ENCODE results near the gene ZBED6. TPM values are rescaled to one million over a fixed set of nuclear protein-coding genes. Genes with fewer than 3 reads are reported as not detected.

The ZBED6 gene
- total and polyA plus RNA-seq, 4 donors = 2.4 to 14.1 (median 3.9) TPM

DNA sequence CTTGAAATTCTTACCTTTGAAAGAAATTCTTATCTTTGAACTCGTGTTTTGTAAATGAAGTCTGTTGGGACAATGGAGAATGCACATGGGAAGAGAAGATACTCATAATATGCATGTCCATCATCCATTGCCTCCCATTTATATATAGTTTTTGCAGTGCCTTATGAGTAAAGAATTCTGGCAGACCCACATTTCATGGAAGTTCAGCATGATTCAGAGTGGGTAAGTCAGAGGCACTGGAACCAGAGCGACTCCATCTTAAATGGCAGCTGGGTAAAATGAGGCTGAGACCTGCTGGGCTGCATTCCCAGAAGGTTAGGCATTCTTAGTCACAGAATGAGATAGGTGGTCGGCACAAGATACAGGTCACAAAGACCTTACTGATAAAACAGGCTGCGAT is 16.6 kb upstream of the ZBED6 start:
- Histone ChIP-seq H3K9ac (ENCODE audit: low read depth in 1 of 2, low read length in 2 of 2) (no peak overlapping the region), H3K9me3 (ENCODE audit: control insufficient read depth in 4 of 4, low read length in 3 of 4) (no peaks in the 10 kb centered on the region), H3K27me3 (ENCODE audit: control insufficient read depth in 4 of 4, insufficient read depth in 4 of 4, low read length in 3 of 4) (no peaks in the 10 kb centered on the region), H3K4me1 (ENCODE audit: control insufficient read depth in 4 of 4, insufficient read depth in 4 of 4, low read length in 3 of 4) (no peaks in the 10 kb centered on the region), H3K27ac (ENCODE audit: low read depth in 1 of 2, low read length in 2 of 2) (no peak overlapping the region), H3K4me3 (ENCODE audit: low read depth in 1 of 3, low read length in 3 of 3) (no peak overlapping the region), H3K36me3 (ENCODE audit: control insufficient read depth in 4 of 4, insufficient read depth in 3 of 4, low read depth in 1 of 4, low read length in 3 of 4) (no peaks in the 10 kb centered on the region)
- no peak for TF ChIP-seq TAF1 (conservative IDR thresholded peaks at IDR 0.05)
- no peak for DNase-seq (ENCODE audit: low spot score)
- 95% methylated on average over 4 of the region's 4 CpGs for WGBS

DNA sequence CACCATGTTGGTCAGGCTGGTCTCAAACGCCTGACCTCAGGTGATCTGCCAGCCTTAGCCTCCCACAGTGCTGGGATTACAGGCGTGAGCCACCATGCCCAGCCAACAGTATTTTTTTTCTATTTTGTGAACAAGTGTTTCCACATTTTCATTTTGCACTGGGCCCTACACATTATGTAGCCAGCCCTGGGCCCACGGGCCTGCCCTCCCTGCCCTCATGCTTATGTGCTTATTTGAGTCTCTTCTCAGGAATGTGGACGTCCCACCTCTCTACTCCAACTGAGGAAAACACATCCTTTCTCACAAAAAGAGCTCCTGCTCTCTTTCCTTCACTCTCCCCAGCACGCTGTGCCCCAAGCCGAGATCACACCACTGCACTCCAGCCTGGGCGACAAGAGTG is 13.5 kb upstream of the ZBED6 start:
- no peaks in the 10 kb centered on the region for H3K4me1 ChIP-seq (ENCODE audit: control insufficient read depth in 4 of 4, insufficient read depth in 4 of 4, low read length in 3 of 4)
- H3K36me3 ChIP-seq (ENCODE audit: control insufficient read depth in 4 of 4, insufficient read depth in 3 of 4, low read depth in 1 of 4, low read length in 3 of 4) = no peaks in the 10 kb centered on the region
- no peak overlapping the region for H3K27ac ChIP-seq (ENCODE audit: low read depth in 1 of 2, low read length in 2 of 2)
- no peaks in the 10 kb centered on the region for H3K9me3 ChIP-seq (ENCODE audit: control insufficient read depth in 4 of 4, low read length in 3 of 4)
- TF ChIP-seq TAF1 (conservative IDR thresholded peaks at IDR 0.05) (no peak), YY1 (IDR thresholded peaks at IDR 0.05) (no peak), NR2F2 (IDR thresholded peaks at IDR 0.05) (no peak), EGR1 (IDR thresholded peaks at IDR 0.05; ENCODE audit: low read depth in 2 of 2) (no peak), RXRA (IDR thresholded peaks at IDR 0.05) (no peak), GABPA (IDR thresholded peaks at IDR 0.05 in 1 of 2, conservative IDR thresholded peaks at IDR 0.05 in 1 of 2) (no peak)
- TF ChIP-seq, protein P1, sequence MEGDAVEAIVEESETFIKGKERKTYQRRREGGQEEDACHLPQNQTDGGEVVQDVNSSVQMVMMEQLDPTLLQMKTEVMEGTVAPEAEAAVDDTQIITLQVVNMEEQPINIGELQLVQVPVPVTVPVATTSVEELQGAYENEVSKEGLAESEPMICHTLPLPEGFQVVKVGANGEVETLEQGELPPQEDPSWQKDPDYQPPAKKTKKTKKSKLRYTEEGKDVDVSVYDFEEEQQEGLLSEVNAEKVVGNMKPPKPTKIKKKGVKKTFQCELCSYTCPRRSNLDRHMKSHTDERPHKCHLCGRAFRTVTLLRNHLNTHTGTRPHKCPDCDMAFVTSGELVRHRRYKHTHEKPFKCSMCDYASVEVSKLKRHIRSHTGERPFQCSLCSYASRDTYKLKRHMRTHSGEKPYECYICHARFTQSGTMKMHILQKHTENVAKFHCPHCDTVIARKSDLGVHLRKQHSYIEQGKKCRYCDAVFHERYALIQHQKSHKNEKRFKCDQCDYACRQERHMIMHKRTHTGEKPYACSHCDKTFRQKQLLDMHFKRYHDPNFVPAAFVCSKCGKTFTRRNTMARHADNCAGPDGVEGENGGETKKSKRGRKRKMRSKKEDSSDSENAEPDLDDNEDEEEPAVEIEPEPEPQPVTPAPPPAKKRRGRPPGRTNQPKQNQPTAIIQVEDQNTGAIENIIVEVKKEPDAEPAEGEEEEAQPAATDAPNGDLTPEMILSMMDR (IDR thresholded peaks at IDR 0.05; ENCODE audit: low read depth, low read length, missing input control) = no peak
- no peaks in the 10 kb centered on the region for H3K27me3 ChIP-seq (ENCODE audit: control insufficient read depth in 4 of 4, insufficient read depth in 4 of 4, low read length in 3 of 4)
- 94% methylated on average over 7 of the region's 7 CpGs for WGBS
- no peak overlapping the region for H3K4me3 ChIP-seq (ENCODE audit: low read depth in 1 of 3, low read length in 3 of 3)
- DNase-seq (ENCODE audit: low spot score) = no peak
- no peak overlapping the region for H3K9ac ChIP-seq (ENCODE audit: low read depth in 1 of 2, low read length in 2 of 2)

DNA sequence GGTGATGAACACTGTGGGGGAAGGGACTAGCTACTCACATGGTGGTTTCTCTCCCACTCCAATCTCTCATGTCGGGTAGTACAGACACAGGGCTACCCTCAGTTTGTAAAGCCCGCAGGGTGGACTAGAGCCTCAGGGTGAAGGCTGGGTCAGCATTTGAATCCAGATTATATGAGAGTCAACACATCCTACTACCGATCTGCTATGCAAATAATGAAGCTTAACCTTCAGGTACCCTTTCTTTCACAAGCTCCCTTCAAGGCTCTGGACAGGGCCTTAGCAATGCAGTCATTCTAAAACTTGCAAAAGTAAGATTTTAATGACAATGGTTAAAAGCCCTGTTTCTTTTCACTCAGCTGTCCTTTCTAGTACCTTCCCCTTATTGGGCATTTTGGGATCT is 5.5 kb upstream of the ZBED6 start:
- H3K9me3 ChIP-seq (ENCODE audit: control insufficient read depth in 4 of 4, low read length in 3 of 4) = no peaks in the 10 kb centered on the region
- WGBS = 80% methylated on average over 3 of the region's 3 CpGs

DNA sequence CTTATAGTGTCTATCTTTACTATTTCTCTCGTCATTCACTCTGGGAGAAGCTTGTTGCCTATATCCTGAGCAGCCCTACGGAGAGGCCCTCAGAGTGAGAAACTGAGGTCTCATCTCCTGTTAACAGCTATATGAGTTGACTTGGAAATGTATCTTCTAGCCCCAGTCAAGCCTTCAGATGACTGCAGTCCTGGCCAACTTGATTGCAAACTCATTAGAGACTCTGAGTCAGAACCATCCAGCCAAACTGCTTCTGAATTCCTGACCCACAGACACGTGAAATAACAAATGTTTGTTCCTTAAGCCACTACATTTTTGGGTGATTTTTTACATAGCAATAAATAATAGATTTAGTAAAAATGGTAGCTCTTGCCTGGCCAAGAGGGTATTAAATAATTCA is 3.9 kb upstream of the ZBED6 start:
- no peak overlapping the region for H3K4me3 ChIP-seq (ENCODE audit: low read depth in 1 of 3, low read length in 3 of 3)
- no peaks in the 10 kb centered on the region for H3K36me3 ChIP-seq (ENCODE audit: control insufficient read depth in 4 of 4, insufficient read depth in 3 of 4, low read depth in 1 of 4, low read length in 3 of 4)
- no peak for DNase-seq (ENCODE audit: low spot score)
- H3K9ac ChIP-seq (ENCODE audit: low read depth in 1 of 2, low read length in 2 of 2) = no peak overlapping the region
- H3K4me1 ChIP-seq (ENCODE audit: control insufficient read depth in 4 of 4, insufficient read depth in 4 of 4, low read length in 3 of 4) = peaks cover 0 to 4% (median 0%) of the 10 kb centered on the region in 4 donors
- no peaks in the 10 kb centered on the region for H3K9me3 ChIP-seq (ENCODE audit: control insufficient read depth in 4 of 4, low read length in 3 of 4)
- WGBS = 92% methylated on average over 3 of the region's 3 CpGs
- H3K27ac ChIP-seq (ENCODE audit: low read depth in 1 of 2, low read length in 2 of 2) = no peak overlapping the region
- H3K27me3 ChIP-seq (ENCODE audit: control insufficient read depth in 4 of 4, insufficient read depth in 4 of 4, low read length in 3 of 4) = no peaks in the 10 kb centered on the region
- TF ChIP-seq FOXA1 (IDR thresholded peaks at IDR 0.05) (no peak), YY1 (IDR thresholded peaks at IDR 0.05) (no peak), GABPA (IDR thresholded peaks at IDR 0.05 in 1 of 2, conservative IDR thresholded peaks at IDR 0.05 in 1 of 2) (no peak), RAD21 (IDR thresholded peaks at IDR 0.05) (no peak), TAF1 (conservative IDR thresholded peaks at IDR 0.05) (no peak), HNF4A (conservative IDR thresholded peaks at IDR 0.05) (no peak), SP1 (IDR thresholded peaks at IDR 0.05) (no peak), RXRA (IDR thresholded peaks at IDR 0.05) (no peak), JUND (IDR thresholded peaks at IDR 0.05) (no peak)
- TF ChIP-seq, protein P2, sequence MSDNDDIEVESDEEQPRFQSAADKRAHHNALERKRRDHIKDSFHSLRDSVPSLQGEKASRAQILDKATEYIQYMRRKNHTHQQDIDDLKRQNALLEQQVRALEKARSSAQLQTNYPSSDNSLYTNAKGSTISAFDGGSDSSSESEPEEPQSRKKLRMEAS (IDR thresholded peaks at IDR 0.05) = no peak
- TF ChIP-seq, protein P3, sequence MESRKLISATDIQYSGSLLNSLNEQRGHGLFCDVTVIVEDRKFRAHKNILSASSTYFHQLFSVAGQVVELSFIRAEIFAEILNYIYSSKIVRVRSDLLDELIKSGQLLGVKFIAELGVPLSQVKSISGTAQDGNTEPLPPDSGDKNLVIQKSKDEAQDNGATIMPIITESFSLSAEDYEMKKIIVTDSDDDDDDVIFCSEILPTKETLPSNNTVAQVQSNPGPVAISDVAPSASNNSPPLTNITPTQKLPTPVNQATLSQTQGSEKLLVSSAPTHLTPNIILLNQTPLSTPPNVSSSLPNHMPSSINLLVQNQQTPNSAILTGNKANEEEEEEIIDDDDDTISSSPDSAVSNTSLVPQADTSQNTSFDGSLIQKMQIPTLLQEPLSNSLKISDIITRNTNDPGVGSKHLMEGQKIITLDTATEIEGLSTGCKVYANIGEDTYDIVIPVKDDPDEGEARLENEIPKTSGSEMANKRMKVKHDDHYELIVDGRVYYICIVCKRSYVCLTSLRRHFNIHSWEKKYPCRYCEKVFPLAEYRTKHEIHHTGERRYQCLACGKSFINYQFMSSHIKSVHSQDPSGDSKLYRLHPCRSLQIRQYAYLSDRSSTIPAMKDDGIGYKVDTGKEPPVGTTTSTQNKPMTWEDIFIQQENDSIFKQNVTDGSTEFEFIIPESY (IDR thresholded peaks at IDR 0.05) = no peak
- TF ChIP-seq, protein P4, sequence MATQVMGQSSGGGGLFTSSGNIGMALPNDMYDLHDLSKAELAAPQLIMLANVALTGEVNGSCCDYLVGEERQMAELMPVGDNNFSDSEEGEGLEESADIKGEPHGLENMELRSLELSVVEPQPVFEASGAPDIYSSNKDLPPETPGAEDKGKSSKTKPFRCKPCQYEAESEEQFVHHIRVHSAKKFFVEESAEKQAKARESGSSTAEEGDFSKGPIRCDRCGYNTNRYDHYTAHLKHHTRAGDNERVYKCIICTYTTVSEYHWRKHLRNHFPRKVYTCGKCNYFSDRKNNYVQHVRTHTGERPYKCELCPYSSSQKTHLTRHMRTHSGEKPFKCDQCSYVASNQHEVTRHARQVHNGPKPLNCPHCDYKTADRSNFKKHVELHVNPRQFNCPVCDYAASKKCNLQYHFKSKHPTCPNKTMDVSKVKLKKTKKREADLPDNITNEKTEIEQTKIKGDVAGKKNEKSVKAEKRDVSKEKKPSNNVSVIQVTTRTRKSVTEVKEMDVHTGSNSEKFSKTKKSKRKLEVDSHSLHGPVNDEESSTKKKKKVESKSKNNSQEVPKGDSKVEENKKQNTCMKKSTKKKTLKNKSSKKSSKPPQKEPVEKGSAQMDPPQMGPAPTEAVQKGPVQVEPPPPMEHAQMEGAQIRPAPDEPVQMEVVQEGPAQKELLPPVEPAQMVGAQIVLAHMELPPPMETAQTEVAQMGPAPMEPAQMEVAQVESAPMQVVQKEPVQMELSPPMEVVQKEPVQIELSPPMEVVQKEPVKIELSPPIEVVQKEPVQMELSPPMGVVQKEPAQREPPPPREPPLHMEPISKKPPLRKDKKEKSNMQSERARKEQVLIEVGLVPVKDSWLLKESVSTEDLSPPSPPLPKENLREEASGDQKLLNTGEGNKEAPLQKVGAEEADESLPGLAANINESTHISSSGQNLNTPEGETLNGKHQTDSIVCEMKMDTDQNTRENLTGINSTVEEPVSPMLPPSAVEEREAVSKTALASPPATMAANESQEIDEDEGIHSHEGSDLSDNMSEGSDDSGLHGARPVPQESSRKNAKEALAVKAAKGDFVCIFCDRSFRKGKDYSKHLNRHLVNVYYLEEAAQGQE (IDR thresholded peaks at IDR 0.05) = no peak

More for the DNA sequence above, 5.5 kb upstream of the ZBED6 start:
- Histone ChIP-seq H3K36me3 (ENCODE audit: control insufficient read depth in 4 of 4, insufficient read depth in 3 of 4, low read depth in 1 of 4, low read length in 3 of 4) (no peaks in the 10 kb centered on the region), H3K9ac (ENCODE audit: low read depth in 1 of 2, low read length in 2 of 2) (no peak overlapping the region), H3K27me3 (ENCODE audit: control insufficient read depth in 4 of 4, insufficient read depth in 4 of 4, low read length in 3 of 4) (no peaks in the 10 kb centered on the region), H3K27ac (ENCODE audit: low read depth in 1 of 2, low read length in 2 of 2) (no peak overlapping the region), H3K4me1 (ENCODE audit: control insufficient read depth in 4 of 4, insufficient read depth in 4 of 4, low read length in 3 of 4) (peaks cover 0 to 2% (median 0%) of the 10 kb centered on the region in 4 donors), H3K4me3 (ENCODE audit: low read depth in 1 of 3, low read length in 3 of 3) (no peak overlapping the region)
- TF ChIP-seq JUND (IDR thresholded peaks at IDR 0.05) (no peak), YY1 (IDR thresholded peaks at IDR 0.05) (no peak)
- no peak for DNase-seq (ENCODE audit: low spot score)
